AG09319 (cell line): ENCODE measurements around the gene ROBO1.
A peak's percentile ranks its signal among the peaks of the same experiment; 100 is the strongest.
"Not testable (repeated sequence)": the region's sequence is repeated elsewhere in the genome, so short reads cannot be mapped to it uniquely, and the experiment has no call there.

Experiments
- DNase-seq: peaks from one replicate; pipeline ENCODE4 v3.0.0-alpha.2; 2010; ENCODE audit warnings: low read depth; ENCODE audit errors: extremely low read depth
- CTCF ChIP-seq: IDR thresholded peaks from 2 replicates; pipeline ENCODE4 v1.5.1; 2011; ENCODE audit warnings: low read depth, mild to moderate bottlenecking, inconsistent platforms, low read length, moderate library complexity

ROBO1 gene

GRCh38 chr3:79306934-79307570 lies 460.7 kb downstream of the ROBO1 start:
- DNase-seq = no peak
- TF ChIP-seq CTCF = no peak

- not testable (repeated sequence) for DNase-seq
Measured at GRCh38 chr3:79299949-79300635, 467.7 kb downstream of the ROBO1 start.

GRCh38 chr3:79297245-79297960 lies 470.4 kb downstream of the ROBO1 start:
- peak; percentile 89 for DNase-seq
- no peak for TF ChIP-seq CTCF

GRCh38 chr3:79286882-79287281 lies 480.9 kb downstream of the ROBO1 start:
- no peak for DNase-seq
- TF ChIP-seq CTCF = no peak

- TF ChIP-seq CTCF = no peak
Measured at GRCh38 chr3:79285871-79286270, 481.9 kb downstream of the ROBO1 start.

GRCh38 chr3:79285380-79285779 lies 482.4 kb downstream of the ROBO1 start:
- no peak for DNase-seq
- TF ChIP-seq CTCF = no peak

More at GRCh38 chr3:79285871-79286270, 481.9 kb downstream of the ROBO1 start:
- DNase-seq = no peak

- no peak for DNase-seq
- no peak for TF ChIP-seq CTCF
Measured at GRCh38 chr3:79284781-79285180, 483.0 kb downstream of the ROBO1 start.
